Measurements from ENCODE around the gene AFF3.

DNA sequence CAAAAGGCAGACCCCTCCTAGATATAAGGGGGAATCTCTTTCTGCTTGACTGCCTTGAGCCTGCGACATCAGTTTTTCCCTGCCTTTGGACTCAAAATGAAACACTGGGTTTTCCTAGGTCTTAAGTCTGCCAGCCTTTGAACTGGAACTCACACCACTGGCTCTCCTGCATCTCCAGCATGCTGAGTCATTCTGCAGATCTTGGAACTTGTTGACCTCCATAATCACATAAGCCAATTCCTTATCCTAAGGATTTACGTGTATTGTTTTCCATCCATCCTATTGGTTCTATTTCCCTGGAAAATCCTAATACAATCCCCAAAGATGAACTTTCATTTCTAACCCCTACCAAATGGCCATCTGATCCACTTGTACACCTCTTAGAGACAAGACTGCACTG is 88.0 kb downstream of the AFF3 start:
- TF ChIP-seq, protein P1, sequence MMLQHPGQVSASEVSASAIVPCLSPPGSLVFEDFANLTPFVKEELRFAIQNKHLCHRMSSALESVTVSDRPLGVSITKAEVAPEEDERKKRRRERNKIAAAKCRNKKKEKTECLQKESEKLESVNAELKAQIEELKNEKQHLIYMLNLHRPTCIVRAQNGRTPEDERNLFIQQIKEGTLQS (IDR thresholded peaks at IDR 0.05; ENCODE audit: insufficient read depth, low read depth, low read length): no peak
- TF ChIP-seq, protein P2, sequence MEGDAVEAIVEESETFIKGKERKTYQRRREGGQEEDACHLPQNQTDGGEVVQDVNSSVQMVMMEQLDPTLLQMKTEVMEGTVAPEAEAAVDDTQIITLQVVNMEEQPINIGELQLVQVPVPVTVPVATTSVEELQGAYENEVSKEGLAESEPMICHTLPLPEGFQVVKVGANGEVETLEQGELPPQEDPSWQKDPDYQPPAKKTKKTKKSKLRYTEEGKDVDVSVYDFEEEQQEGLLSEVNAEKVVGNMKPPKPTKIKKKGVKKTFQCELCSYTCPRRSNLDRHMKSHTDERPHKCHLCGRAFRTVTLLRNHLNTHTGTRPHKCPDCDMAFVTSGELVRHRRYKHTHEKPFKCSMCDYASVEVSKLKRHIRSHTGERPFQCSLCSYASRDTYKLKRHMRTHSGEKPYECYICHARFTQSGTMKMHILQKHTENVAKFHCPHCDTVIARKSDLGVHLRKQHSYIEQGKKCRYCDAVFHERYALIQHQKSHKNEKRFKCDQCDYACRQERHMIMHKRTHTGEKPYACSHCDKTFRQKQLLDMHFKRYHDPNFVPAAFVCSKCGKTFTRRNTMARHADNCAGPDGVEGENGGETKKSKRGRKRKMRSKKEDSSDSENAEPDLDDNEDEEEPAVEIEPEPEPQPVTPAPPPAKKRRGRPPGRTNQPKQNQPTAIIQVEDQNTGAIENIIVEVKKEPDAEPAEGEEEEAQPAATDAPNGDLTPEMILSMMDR (IDR thresholded peaks at IDR 0.05; ENCODE audit: control extremely low read depth in 1 of 3, insufficient read depth in 1 of 3, low read depth in 1 of 3, low read length in 3 of 3): no peak
- TF ChIP-seq, protein P3, sequence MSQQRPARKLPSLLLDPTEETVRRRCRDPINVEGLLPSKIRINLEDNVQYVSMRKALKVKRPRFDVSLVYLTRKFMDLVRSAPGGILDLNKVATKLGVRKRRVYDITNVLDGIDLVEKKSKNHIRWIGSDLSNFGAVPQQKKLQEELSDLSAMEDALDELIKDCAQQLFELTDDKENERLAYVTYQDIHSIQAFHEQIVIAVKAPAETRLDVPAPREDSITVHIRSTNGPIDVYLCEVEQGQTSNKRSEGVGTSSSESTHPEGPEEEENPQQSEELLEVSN (IDR thresholded peaks at IDR 0.05): no peak
- TF ChIP-seq HDAC2 (IDR thresholded peaks at IDR 0.05; ENCODE audit: borderline replicate concordance in 1 of 2, low read depth in 2 of 2, low read length in 2 of 2) (no peak), EP300 (IDR thresholded peaks at IDR 0.05; ENCODE audit: borderline replicate concordance in 1 of 2, low read depth in 2 of 2, low read length in 2 of 2) (no peak), TAF1 (IDR thresholded peaks at IDR 0.05; ENCODE audit: low read depth, low read length) (no peak)
